ENCODE data around the gene EIF4H.

Gene EIF4H

DNA sequence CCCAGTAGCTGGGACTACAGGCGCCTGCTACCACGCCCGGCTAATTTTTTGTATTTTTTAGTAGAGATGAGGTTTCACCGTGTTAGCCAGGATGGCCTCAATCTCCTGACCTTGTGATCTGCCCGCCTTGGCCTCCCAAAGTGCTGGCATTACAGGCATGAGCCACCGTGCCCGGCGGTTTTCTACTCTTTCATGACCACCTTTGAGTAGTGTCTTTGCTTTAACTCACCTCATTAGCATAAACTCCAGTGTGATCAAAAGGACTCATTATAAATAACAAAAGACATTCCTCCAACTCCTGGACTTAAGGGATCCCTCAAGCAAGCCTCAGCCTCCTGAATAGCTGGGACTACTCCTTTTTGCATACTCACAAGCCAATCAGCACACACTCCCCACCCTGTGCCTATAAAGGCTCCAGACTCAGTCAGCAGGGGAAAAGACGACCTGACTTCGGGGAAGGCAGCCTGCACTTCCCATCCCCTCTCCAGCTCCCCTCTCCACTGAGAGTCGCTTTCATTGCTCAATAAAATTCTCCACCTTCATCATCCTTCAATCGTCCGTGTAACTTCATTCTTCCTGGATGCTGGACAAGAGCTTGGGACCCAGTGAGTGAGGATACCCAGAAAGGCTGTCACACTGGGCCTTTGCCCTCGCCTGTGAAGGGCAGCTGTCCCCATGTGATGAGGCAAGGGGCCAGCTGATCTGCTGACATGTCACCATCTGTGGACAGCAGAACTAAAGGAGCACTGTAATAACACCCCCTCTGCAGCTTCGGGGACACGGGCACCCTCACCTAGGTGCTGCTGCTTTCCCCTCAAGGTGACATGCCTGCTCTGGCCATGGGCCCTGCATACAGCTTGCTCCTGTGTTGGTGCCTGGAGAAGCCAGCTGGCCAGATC is 35.0 kb upstream of the EIF4H start:
- no peak overlapping the region for H3K4me3 ChIP-seq (replicated peaks; ENCODE audit: low read depth, low read length)
- TF ChIP-seq CTCF (IDR thresholded peaks at IDR 0.05; ENCODE audit: low read length, missing control alignments), result no peak
- no peak for DNase-seq (ENCODE audit: low read depth)

DNA sequence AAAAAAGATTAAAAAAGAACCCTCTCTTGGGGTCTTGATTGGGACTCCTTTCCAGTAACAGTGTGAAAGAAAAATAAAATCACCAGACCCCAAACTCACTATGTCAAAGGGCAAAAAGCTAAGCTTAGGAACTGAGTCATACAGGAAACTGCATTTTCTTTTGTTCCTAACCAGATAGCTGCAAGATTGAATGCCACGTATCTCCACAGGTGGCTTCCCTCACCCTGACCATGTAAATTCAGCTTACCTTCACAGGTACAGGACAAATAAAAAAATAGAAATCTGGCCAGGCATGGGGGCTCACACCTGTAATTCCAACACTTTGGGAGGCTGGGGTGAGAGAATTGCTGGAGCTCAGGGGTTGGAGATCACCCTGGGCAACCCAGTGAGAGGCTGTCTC is 32.5 kb upstream of the EIF4H start:
- no peak for DNase-seq (ENCODE audit: low read depth)
- no peak overlapping the region for H3K4me3 ChIP-seq (replicated peaks; ENCODE audit: low read depth, low read length)
- no peak for TF ChIP-seq CTCF (IDR thresholded peaks at IDR 0.05; ENCODE audit: low read length, missing control alignments)

DNA sequence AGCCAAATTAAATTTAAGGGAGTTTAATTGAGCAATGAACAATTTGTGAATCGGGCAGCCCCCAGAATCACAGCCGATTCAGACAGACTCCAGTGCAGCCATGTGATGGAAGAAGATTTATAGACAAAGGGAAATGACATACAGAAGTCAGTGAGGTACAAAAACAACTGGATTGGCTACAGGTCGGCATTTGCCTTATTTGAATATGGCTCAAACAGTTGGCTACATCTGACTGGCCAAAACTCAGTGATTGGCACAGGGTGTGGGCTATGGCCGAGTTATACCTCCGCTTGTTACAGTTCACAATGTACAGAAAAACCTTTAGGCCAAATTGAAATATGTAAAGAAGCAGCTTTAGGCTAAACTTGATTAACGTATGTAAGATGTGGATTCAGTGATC is 30.8 kb upstream of the EIF4H start:
- no peak for DNase-seq (ENCODE audit: low read depth)
- H3K4me3 ChIP-seq (replicated peaks; ENCODE audit: low read depth, low read length), result no peak overlapping the region
- TF ChIP-seq CTCF (IDR thresholded peaks at IDR 0.05; ENCODE audit: low read length, missing control alignments), result no peak

GRCh38 chr7:74148491-74148890 is 25.7 kb upstream of the EIF4H start:
- DNase-seq (ENCODE audit: low read depth), result no peak
- no peak overlapping the region for H3K4me3 ChIP-seq (replicated peaks; ENCODE audit: low read depth, low read length)
- no peak for TF ChIP-seq CTCF (IDR thresholded peaks at IDR 0.05; ENCODE audit: low read length, missing control alignments)

GRCh38 chr7:74149071-74149470 is 25.1 kb upstream of the EIF4H start:
- H3K4me3 ChIP-seq (replicated peaks; ENCODE audit: low read depth, low read length), result no peak overlapping the region
- DNase-seq (ENCODE audit: low read depth), result no peak
- no peak for TF ChIP-seq CTCF (IDR thresholded peaks at IDR 0.05; ENCODE audit: low read length, missing control alignments)

DNA sequence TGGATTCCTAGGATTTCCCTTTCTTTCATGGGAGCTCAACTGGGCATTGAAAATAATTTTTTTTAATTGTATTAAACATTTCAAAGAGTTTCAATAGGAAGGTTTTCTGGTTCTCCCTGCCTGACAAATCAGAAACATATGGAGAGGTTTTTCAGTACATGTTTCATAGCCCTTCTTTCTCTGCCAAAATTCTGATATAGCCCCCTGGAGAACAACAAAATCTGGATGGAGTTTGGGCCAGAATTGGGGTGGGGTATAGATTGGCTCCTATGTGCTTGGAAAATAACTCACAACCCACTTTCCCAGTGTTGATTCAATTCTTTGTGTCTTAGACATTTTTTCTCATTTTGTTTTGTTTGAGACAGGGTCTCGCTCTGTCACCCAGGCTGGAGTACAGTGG is 24.6 kb upstream of the EIF4H start:
- no peak overlapping the region for H3K4me3 ChIP-seq (replicated peaks; ENCODE audit: low read depth, low read length)
- DNase-seq (ENCODE audit: low read depth), result no peak
- no peak for TF ChIP-seq CTCF (IDR thresholded peaks at IDR 0.05; ENCODE audit: low read length, missing control alignments)

DNA sequence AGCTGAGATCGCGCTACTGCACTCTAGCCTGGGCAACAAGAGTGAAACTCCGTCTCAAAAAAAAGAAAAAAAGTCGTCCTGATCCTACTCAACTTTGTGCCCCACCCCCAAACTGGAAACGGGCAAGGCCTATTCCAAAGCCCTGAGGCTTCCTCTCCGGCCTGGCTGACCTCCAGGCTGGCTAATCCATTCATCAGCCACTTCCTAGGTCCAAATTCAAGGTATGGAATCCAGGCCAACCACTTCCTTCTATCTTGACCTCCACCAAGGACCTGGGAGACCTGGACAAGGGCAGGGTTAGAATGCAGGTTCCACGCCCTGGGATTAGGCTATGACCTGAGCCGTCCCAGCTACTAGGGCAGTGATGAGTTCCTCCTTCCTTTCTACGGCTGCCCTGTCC is 20.4 kb upstream of the EIF4H start:
- no peak for DNase-seq (ENCODE audit: low read depth)
- no peak overlapping the region for H3K4me3 ChIP-seq (replicated peaks; ENCODE audit: low read depth, low read length)
- no peak for TF ChIP-seq CTCF (IDR thresholded peaks at IDR 0.05; ENCODE audit: low read length, missing control alignments)

All from fibroblast of pulmonary artery (primary cell).